Epithelial cell of esophagus (primary cell): Measurements from ENCODE around the gene HSBP1L1.
"Not testable (repeated sequence)": the region's sequence is repeated elsewhere in the genome, so short reads cannot be mapped to it uniquely, and the experiment has no call there.

ENCODE experiments used
- DNase-seq: peaks from one replicate; pipeline ENCODE4 v3.0.0; 2010; ENCODE audit warnings: low read depth
- H3K4me3 ChIP-seq: 2 replicates; pipeline ENCODE4 v1.5.1; 2011; ENCODE audit warnings: mild to moderate bottlenecking, low read length, control low read depth
- TF ChIP-seq, protein P1 (sequence below): IDR thresholded peaks from 2 replicates; pipeline ENCODE4 v1.5.1; 2011; ENCODE audit warnings: low read depth, mild to moderate bottlenecking, low read length, control low read depth, inconsistent platforms; ENCODE audit not compliant: insufficient read depth; ENCODE audit errors: missing control alignments

Gene HSBP1L1

DNA sequence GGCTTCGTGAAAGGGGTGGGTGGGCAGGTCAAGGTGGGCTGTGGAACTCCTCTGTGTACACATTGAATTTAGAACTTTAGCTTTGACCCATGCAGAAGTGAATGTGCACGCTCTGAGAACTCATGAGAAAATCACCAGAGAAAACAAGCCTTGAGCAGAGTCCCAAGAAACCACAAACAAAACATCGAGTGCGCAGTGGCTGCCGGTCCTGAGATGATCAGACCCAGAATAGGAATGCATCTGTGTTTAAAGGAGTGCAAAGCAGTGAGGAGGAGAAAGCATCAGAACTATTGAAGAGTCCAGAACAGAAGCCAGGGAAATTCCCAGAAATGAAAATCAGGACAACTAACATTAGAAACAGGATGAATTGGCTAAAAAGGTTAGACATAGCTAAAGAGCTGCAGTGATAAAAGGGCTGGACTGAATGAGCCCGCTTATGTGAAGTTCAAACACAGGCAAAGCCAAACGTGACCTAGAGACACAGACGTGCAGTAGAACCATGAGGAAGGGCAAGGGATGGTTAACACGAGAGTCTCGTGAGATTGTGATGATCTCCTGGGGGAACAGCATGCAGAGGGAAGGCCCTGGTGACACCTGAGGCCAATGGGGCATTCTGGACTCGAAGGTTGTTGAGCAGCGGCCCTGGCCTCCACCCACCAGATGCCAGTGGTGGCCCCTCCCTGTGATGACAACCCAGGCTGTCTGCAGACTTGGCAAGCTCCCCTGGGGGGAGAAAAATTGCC is 40.3 kb downstream of the HSBP1L1 start:
- TF ChIP-seq, protein P1, sequence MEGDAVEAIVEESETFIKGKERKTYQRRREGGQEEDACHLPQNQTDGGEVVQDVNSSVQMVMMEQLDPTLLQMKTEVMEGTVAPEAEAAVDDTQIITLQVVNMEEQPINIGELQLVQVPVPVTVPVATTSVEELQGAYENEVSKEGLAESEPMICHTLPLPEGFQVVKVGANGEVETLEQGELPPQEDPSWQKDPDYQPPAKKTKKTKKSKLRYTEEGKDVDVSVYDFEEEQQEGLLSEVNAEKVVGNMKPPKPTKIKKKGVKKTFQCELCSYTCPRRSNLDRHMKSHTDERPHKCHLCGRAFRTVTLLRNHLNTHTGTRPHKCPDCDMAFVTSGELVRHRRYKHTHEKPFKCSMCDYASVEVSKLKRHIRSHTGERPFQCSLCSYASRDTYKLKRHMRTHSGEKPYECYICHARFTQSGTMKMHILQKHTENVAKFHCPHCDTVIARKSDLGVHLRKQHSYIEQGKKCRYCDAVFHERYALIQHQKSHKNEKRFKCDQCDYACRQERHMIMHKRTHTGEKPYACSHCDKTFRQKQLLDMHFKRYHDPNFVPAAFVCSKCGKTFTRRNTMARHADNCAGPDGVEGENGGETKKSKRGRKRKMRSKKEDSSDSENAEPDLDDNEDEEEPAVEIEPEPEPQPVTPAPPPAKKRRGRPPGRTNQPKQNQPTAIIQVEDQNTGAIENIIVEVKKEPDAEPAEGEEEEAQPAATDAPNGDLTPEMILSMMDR = no peak
- no peak for DNase-seq
- H3K4me3 ChIP-seq = no peak overlapping the region

DNA sequence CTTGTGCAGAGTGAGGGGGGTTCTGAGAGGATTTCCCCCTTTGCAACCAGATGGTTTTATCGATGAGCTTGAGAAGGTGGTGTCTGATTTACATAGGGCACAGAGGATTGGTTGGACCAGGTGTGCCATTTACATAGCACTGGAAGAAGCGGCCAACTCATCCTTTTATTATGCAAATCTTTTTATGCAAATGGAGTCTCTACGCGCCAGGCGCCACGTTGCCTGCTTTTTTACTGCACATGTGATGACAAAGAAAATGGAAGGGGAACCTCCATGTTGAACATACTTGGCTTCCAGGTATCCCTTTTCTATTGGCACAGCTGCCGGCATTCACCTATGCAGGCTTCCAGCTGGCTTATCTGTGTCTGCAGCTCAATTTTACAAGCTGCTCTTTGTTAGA is 42.3 kb downstream of the HSBP1L1 start:
- no peak for DNase-seq
- H3K4me3 ChIP-seq = no peak overlapping the region
- TF ChIP-seq, protein P1 = no peak

DNA sequence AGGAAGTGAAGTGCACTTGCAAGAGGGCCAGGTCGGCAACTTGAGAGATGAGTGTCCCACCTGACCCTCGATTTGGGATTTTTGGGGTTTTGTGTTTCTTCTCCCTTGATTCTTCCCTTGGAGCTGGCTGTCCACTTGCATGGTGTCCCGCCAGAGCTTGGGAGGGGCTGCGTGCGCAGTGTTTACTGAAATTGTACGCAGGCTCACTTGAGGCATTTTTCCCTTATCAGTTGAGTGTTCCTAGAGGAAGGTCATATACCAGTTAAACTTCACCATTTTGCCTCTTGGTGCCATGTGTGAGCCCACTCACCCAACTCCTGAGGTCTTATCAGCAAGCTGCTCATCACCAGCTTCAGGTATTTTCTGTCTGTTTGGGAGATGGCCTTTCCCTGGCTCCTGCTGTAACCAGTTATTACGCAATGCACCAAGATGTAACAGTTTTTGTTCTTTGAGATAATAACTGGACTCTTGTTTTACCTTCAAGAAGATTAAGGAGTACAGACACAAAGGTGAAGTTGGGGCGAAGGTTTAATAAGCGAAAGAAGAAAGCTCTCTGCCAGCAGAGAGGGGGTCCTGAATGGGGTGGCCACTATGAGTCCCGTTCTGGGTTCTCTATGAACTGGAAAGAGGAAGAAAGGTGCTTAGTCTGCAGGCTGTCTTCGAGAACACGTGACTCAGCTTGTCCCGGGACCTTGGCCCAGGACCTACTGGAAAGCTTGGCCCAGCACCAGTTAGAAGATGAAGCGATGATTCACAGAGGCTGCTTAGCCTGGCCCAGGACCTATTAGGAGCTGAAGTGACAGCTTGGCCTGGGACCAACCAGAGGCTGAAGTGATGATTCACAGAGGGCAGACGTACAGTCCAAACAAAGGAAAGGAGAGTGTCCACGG is 45.5 kb downstream of the HSBP1L1 start:
- peak; percentile 71 for DNase-seq
- H3K4me3 ChIP-seq = no peak overlapping the region
- TF ChIP-seq, protein P1 = no peak

DNA sequence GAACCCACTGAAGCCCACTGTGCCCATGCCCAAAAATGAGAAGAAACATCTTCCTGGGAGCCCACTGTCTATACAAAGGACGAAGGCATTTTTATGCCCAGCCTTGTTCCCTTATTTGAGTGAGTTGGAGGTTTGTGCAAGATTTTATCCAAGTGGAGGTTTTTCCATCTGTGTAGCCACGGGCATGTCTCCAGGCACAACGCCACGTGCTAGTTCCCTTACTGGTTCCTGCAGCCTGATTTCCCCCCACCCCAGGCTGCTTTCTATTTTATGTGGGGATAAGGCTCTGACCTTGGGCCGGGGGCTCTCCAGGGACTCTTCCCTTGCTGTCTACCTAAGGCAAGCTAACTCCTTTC is 46.1 kb downstream of the HSBP1L1 start:
- TF ChIP-seq, protein P1 = no peak
- DNase-seq = no peak
- H3K4me3 ChIP-seq = no peak overlapping the region

DNA sequence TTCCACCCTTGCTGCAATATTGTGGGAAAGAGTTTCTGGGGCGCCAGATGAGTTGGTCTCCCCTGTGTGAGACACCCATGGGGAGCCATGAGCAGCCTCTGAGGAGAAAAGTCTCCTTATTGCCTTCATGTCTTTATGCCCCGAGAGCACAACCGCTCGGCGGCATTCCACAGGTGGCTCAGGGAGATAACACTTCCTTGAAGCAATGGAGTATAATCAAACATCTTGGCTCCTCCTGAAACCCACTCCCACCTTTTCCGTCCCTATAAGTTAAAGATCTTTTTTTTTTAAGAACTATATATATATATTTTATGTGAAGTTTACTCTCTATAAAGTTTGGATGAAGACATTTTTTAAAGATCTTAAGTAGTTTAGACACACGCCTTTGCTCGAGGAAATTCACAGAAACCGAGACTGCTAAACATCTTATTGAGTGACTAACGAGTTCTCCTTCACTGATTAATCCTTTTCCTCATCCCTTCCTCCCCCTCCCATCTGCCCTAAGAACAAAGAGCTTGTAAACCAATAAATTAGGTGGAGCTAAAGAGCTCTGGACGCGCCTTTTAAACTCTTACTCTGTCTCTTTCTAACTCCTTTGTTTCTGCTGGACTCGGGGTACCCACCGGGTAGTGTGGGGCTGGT is 47.2 kb downstream of the HSBP1L1 start:
- H3K4me3 ChIP-seq, DNase-seq: not testable (repeated sequence)

DNA sequence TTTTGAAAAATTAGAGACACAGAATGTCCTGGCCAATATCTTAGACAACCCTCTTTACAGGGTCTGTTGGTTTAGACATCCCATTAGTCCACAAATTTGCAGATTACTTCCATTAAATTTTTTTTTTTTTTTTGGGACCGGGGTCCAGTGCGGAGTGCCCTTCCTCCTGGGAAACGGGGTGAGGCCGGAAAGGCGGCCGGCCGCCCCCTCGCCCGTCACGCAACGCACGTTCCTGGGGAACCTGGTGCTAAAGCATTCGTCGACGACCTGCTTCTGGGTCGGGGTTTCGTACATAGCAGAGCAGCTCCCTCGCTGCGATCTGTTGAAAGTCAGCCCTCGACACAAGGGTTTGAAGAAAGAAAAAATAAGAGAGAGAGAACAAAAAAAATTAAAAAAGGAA is 48.3 kb downstream of the HSBP1L1 start:
- no peak for DNase-seq
- H3K4me3 ChIP-seq = no peak overlapping the region
- TF ChIP-seq, protein P1 = no peak
